HG03354 (cell line): ENCODE measurements around the gene TMCC1.
"Not testable (repeated sequence)": the region's sequence is repeated elsewhere in the genome, so short reads cannot be mapped to it uniquely, and the experiment has no call there.

Experiments
- ATAC-seq: cut with Tn5 transposase; IDR thresholded peaks from one replicate; pipeline ENCODE4 v1.9.1; 2021; ENCODE audit warnings: mild to moderate bottlenecking; ENCODE audit not compliant: unreplicated experiment, poor library complexity, severe bottlenecking

Gene TMCC1

GRCh38 chr3:129662191-129662608 is 231.3 kb downstream of the TMCC1 start:
- ATAC-seq: peak; percentile 37

GRCh38 chr3:129661766-129662165 is 231.7 kb downstream of the TMCC1 start:
- no peak for ATAC-seq

GRCh38 chr3:129658110-129658843 is 235.2 kb downstream of the TMCC1 start:
- no peak for ATAC-seq

GRCh38 chr3:129657261-129658046 is 236.1 kb downstream of the TMCC1 start:
- ATAC-seq: no peak

- no peak for ATAC-seq
Observed at GRCh38 chr3:129656659-129657247, 236.8 kb downstream of the TMCC1 start.

- no peak for ATAC-seq
Observed at GRCh38 chr3:129655291-129655700, 238.2 kb downstream of the TMCC1 start.

- ATAC-seq: no peak
Observed at GRCh38 chr3:129654131-129654530, 239.4 kb downstream of the TMCC1 start.

- ATAC-seq: no peak
Observed at GRCh38 chr3:129653019-129653418, 240.5 kb downstream of the TMCC1 start.

GRCh38 chr3:129651435-129652202 is 241.9 kb downstream of the TMCC1 start:
- ATAC-seq: no peak

- no peak for ATAC-seq
Observed at GRCh38 chr3:129650256-129650872, 243.1 kb downstream of the TMCC1 start.

GRCh38 chr3:129648391-129648790 is 245.1 kb downstream of the TMCC1 start:
- no peak for ATAC-seq

GRCh38 chr3:129645286-129645685 is 248.2 kb downstream of the TMCC1 start:
- no peak for ATAC-seq

- no peak for ATAC-seq
Observed at GRCh38 chr3:129644836-129645235, 248.7 kb downstream of the TMCC1 start.

GRCh38 chr3:129641567-129642260 is 251.8 kb downstream of the TMCC1 start:
- not testable (repeated sequence) for ATAC-seq

- not testable (repeated sequence) for ATAC-seq
Observed at GRCh38 chr3:129640985-129641384, 252.5 kb downstream of the TMCC1 start.

- no peak for ATAC-seq
Observed at GRCh38 chr3:129638481-129638880, 255.0 kb downstream of the TMCC1 start.

GRCh38 chr3:129636082-129636481 is 257.4 kb downstream of the TMCC1 start:
- ATAC-seq: no peak

GRCh38 chr3:129635656-129636055 is 257.9 kb downstream of the TMCC1 start:
- ATAC-seq: no peak
